AML-193 (cell line): ENCODE results near the gene SPIC.

Source experiments
- DNase-seq, 2 experiments: peaks; one replicate each; lab custom pipeline; 2025; lab: John Stamatoyannopoulos, UW

SPIC gene

GRCh38 chr12:101536069-101536674 lies 61.0 kb downstream of the SPIC start:
- DNase-seq, result no peak
